K562 (cell line): ENCODE data around the gene SERPINA5. TPM values are rescaled to one million over a fixed set of nuclear protein-coding genes. Genes with fewer than 3 reads are reported as not detected.
A peak's percentile ranks its signal among the peaks of the same experiment; 100 is the strongest.

ENCODE experiments used
- ATAC-seq: fragments of 200-7000 bp; cut with Tn5 transposase; 3 replicates; pipeline ENCODE4 v1.9.1; 2020; ENCODE audit warnings: moderate library complexity
- BruUV-seq: library from RNA; stranded (reverse); fragments of 400-500 nt; replicated peaks from 2 replicates; lab custom pipeline; 2021; lab: Mats Ljungman, UMichigan
- CTCF ChIA-PET: fragments of 300-600 bp; formaldehyde crosslinking; extraction: SDS; loops from one replicate; lab custom pipeline; 2021; ENCODE audit warnings: low intra/inter-chr PET ratio; lab: Yijun Ruan, JAX
- POLR2A ChIA-PET: fragments of 300-600, 350-650 bp; sonication (Branson Sonifier 250); formaldehyde crosslinking; extraction: SDS; loops from one replicate; lab custom pipeline; 2021; ENCODE audit warnings: antibody characterized with exemption, inconsistent platforms; lab: Yijun Ruan, JAX
- DNase-seq, 4 experiments: peaks; one replicate each; pipeline versions ENCODE4 v3.0.0 to v3.0.0-alpha.2; 2011 to 2018; ENCODE audit warnings: low spot score in 3 of 4, mixed read lengths in 3 of 4; ENCODE audit errors: extremely low read depth in 1 of 4
- FAIRE-seq: peaks from 2 replicates; lab custom pipeline; 2011; peaks lifted over from hg19 to GRCh38; lab: Jason Lieb, UNC
- H2AFZ ChIP-seq: 2 replicates; pipeline ENCODE4 v1.6.0; 2011; ENCODE audit warnings: low read depth, low read length, control low read depth, inconsistent platforms
- H3K27ac ChIP-seq: fragments of 200-600 bp; 3 replicates; pipeline ENCODE4 v1.8.0; 2011; ENCODE audit warnings: low read depth, mild to moderate bottlenecking, control low read depth, inconsistent platforms, low read length, moderate library complexity, mixed read lengths; ENCODE audit errors: extremely low read depth
- H3K27me3 ChIP-seq, 2 experiments: fragments of 300-600 bp in 1 of 2; 2 replicates in 1 of 2; 3 replicates in 1 of 2; pipeline versions ENCODE4 v1.6.0 to v1.8.0; 2011; ENCODE audit warnings: inconsistent platforms in 2 of 2, low read length in 2 of 2, mild to moderate bottlenecking in 1 of 2, mixed read lengths in 1 of 2, moderate library complexity in 1 of 2; ENCODE audit not compliant: control insufficient read depth in 2 of 2, insufficient read depth in 2 of 2
- H3K36me3 ChIP-seq: fragments of 300-600 bp; 3 replicates; pipeline ENCODE4 v1.8.0; 2011; ENCODE audit warnings: mild to moderate bottlenecking, low read length, inconsistent platforms; ENCODE audit not compliant: control insufficient read depth, insufficient read depth
- H3K4me1 ChIP-seq, 2 experiments: fragments of 200-600 bp in 1 of 2; replicated peaks in 1 of 2; 2 replicates in 1 of 2; 3 replicates in 1 of 2; pipeline versions ENCODE4 v1.5.1 to v1.8.0; 2011; ENCODE audit warnings: inconsistent platforms in 2 of 2, low read length in 2 of 2, mild to moderate bottlenecking in 1 of 2, mixed read lengths in 1 of 2, moderate library complexity in 1 of 2; ENCODE audit not compliant: control insufficient read depth in 2 of 2, insufficient read depth in 2 of 2
- H3K4me2 ChIP-seq: 2 replicates; pipeline ENCODE4 v1.6.1; 2011; ENCODE audit warnings: low read length, control low read depth, inconsistent platforms, mixed read lengths; ENCODE audit not compliant: insufficient read depth
- H3K4me3 ChIP-seq: fragments of 200-600 bp; sonication (generic), shearing (Covaris generic); 2 replicates; pipeline ENCODE4 v1.5.1; 2016; ENCODE audit warnings: control low read depth, inconsistent platforms
- H3K79me2 ChIP-seq: fragments of 200-600 bp; 3 replicates; pipeline ENCODE4 v1.8.0; 2011; ENCODE audit warnings: low read length, inconsistent platforms; ENCODE audit not compliant: control insufficient read depth, insufficient read depth
- H3K9ac ChIP-seq, 2 experiments: 2 replicates each; pipeline versions ENCODE4 v1.6.0 to v1.6.1; 2011; ENCODE audit warnings: low read depth in 2 of 2, low read length in 2 of 2, control low read depth in 1 of 2, inconsistent platforms in 1 of 2, mild to moderate bottlenecking in 1 of 2, mixed read lengths in 1 of 2; ENCODE audit not compliant: insufficient read depth in 1 of 2
- H3K9me1 ChIP-seq: one replicate; pipeline ENCODE4 v1.6.0; 2011; ENCODE audit warnings: inconsistent platforms, mild to moderate bottlenecking, low read length, moderate library complexity; ENCODE audit not compliant: control insufficient read depth, insufficient read depth
- H3K9me3 ChIP-seq: replicated peaks from 2 replicates; pipeline ENCODE4 v1.5.1; 2011; ENCODE audit warnings: low read depth, low read length, inconsistent platforms; ENCODE audit not compliant: control insufficient read depth, insufficient read depth
- H4K20me1 ChIP-seq: replicated peaks from 2 replicates; pipeline ENCODE4 v1.6.1; 2011; ENCODE audit warnings: low read length, inconsistent platforms, mixed read lengths; ENCODE audit not compliant: control insufficient read depth, insufficient read depth
- CSDE1 ChIP-seq, 2 experiments: fragments of 450-650 bp; IDR thresholded peaks; 2 replicates each; pipeline ENCODE4 v1.6.1; 2016; ENCODE audit warnings: mild to moderate bottlenecking in 1 of 2
- HNRNPH1 ChIP-seq: fragments of 200-400 bp; formaldehyde crosslinking; optimal IDR thresholded peaks from 2 replicates; pipeline ENCODE3; 2017; ENCODE audit warnings: low read depth, mild to moderate bottlenecking, low read length, moderate library complexity
- RFX1 ChIP-seq: fragments of 450-650 bp; IDR thresholded peaks from 2 replicates; pipeline ENCODE4 v1.6.1; 2016; ENCODE audit warnings: mild to moderate bottlenecking, moderate library complexity
- ZKSCAN1 ChIP-seq: fragments of 150-350 bp; IDR thresholded peaks from 2 replicates; pipeline ENCODE4 v1.6.1; 2016; ENCODE audit warnings: low read depth, low read length
- WGBS: fragments of 100-300 bp; shearing (Covaris generic); methylation state at CpG from one replicate; pipeline ENCODE4 v1.1.6; 2016; ENCODE audit warnings: low coverage, mixed read lengths; ENCODE audit not compliant: insufficient coverage; ENCODE audit errors: missing lambda C conversion rate; 5-methylcytosine and 5-hydroxymethylcytosine counted together
- in situ Hi-C: fragments of 300-500 bp; cut with MboI; formaldehyde crosslinking; loops from 4 replicates; pipeline ENCODE4 v1.15.0; 2018; ENCODE audit warnings: inconsistent platforms, mixed read lengths
- intact Hi-C: fragments of 100-400 bp; cut with micrococcal nuclease; formaldehyde crosslinking; loops from 2 replicates; pipeline ENCODE4 v1.14.2; 2022
- polyA plus RNA-seq, 8 experiments: library from polyadenylated mRNA; depleted of rRNA in 4 of 8; stranded (reverse) in 5 of 8; unstranded in 3 of 8; fragments of >200 nt; fragmentation: Nextera tagmentation in 2 of 8; fragmentation: Illumina TruSeq in 1 of 8; extraction: Ambion mirVana in 2 of 8; extraction: Trizol in 1 of 8; gene quantifications; 2 replicates each; pipeline versions ENCODE4 v1.2.1 to v1.2.3, GENCODE V29; 2011 to 2014; ENCODE audit warnings: inconsistent platforms in 1 of 8, missing spikeins in 1 of 8
- total RNA-seq, 7 experiments: library from RNA; depleted of rRNA in 6 of 7; stranded (reverse); fragments of >200 nt in 6 of 7; fragmentation: Illumina TruSeq in 2 of 7; extraction: Trizol in 2 of 7; gene quantifications; 2 replicates each; pipeline versions ENCODE4 v1.2.1 to v1.2.3, GENCODE V29; 2011 to 2021; ENCODE audit warnings: low replicate concordance in 1 of 7
- TF ChIP-seq, protein P1 (sequence below): fragments of 450-650 bp; IDR thresholded peaks from 2 replicates; pipeline ENCODE4 v1.6.1; 2016; ENCODE audit warnings: borderline replicate concordance
- TF ChIP-seq, protein P2 (sequence below): fragments of 450-650 bp; formaldehyde crosslinking; IDR thresholded peaks from 2 replicates; pipeline ENCODE4 v1.4.0; 2020; ENCODE audit warnings: mild to moderate bottlenecking, mixed read lengths

The SERPINA5 gene
- total and polyA plus RNA-seq, 9 of the 15 experiments (the other 6 are each of a cell fraction or from before 2014, with no cell fraction given): 0.38 TPM; not detected in 8

DNA sequence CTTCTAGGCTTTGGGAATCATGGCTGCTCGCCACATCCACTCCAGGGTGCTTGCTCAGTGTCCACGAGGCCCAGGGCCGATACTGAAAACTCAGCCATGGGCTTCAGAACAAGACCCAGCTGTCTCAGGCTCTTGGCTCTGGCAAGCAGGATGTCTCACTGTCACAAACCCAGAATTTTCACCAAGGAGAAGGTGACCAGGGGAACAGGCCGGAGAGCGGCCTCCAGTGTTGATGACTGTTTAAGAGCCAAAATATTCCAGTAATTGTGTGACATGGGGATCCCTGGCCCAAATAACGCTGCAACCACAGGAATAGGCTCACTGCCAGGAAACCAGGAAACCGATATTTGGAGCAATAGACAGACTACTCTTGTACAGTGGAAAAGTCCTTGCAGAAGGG is 9.8 kb upstream of the SERPINA5 start (continued):
- TF ChIP-seq, protein P1, sequence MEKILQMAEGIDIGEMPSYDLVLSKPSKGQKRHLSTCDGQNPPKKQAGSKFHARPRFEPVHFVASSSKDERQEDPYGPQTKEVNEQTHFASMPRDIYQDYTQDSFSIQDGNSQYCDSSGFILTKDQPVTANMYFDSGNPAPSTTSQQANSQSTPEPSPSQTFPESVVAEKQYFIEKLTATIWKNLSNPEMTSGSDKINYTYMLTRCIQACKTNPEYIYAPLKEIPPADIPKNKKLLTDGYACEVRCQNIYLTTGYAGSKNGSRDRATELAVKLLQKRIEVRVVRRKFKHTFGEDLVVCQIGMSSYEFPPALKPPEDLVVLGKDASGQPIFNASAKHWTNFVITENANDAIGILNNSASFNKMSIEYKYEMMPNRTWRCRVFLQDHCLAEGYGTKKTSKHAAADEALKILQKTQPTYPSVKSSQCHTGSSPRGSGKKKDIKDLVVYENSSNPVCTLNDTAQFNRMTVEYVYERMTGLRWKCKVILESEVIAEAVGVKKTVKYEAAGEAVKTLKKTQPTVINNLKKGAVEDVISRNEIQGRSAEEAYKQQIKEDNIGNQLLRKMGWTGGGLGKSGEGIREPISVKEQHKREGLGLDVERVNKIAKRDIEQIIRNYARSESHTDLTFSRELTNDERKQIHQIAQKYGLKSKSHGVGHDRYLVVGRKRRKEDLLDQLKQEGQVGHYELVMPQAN: no peak
- TF ChIP-seq ZKSCAN1: no peak
- TF ChIP-seq, protein P2, sequence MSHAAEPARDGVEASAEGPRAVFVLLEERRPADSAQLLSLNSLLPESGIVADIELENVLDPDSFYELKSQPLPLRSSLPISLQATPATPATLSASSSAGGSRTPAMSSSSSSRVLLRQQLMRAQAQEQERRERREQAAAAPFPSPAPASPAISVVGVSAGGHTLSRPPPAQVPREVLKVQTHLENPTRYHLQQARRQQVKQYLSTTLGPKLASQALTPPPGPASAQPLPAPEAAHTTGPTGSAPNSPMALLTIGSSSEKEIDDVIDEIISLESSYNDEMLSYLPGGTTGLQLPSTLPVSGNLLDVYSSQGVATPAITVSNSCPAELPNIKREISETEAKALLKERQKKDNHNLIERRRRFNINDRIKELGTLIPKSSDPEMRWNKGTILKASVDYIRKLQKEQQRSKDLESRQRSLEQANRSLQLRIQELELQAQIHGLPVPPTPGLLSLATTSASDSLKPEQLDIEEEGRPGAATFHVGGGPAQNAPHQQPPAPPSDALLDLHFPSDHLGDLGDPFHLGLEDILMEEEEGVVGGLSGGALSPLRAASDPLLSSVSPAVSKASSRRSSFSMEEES (CRISPR knock-in tag): no peak
- TF ChIP-seq HNRNPH1: no peak

DNA sequence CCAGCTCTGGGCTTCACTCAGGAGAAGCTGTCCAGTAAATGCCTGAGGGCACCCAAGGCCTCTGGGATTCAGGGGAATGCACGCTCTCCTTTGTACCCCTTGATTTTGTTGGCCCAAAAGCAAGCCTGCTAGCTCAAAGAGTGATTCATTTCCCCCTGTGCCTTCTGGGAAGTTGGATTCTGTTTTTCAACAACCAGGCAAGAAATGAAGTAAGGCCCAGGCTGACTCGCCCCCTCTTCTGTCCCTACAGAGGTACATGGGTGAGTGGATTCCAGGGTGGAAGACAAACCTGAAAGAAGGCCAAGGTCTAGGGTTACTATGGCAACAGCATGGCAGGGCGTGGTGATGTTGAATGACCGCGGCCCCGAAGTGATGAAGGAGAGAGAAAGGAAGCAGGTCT is 9.3 kb upstream of the SERPINA5 start:
- DNase-seq (no peak), ATAC-seq (no peak), FAIRE-seq (no peak)
- H3K9me3 ChIP-seq: no peaks in the 10 kb centered on the region
- in situ Hi-C loops: no loop called here
- no peaks in the 10 kb centered on the region for H3K4me1 ChIP-seq
- ChIA-PET POLR2A (no interaction called here), CTCF (no interaction called here)
- H3K4me2 ChIP-seq: no peak overlapping the region
- no peak overlapping the region for H3K27ac ChIP-seq
- H2AFZ ChIP-seq: no peak overlapping the region
- H3K27me3 ChIP-seq: no peaks in the 10 kb centered on the region
- no peaks in the 10 kb centered on the region for H3K36me3 ChIP-seq
- TF ChIP-seq CSDE1 (IDR thresholded peaks at IDR 0.05) (no peak), RFX1 (peak; percentile 62)
- intact Hi-C loops: no loop called here
- no peaks in the 10 kb centered on the region for H3K9me1 ChIP-seq
- H4K20me1 ChIP-seq: no peaks in the 10 kb centered on the region
- no peaks in the 10 kb centered on the region for H3K79me2 ChIP-seq
- H3K4me3 ChIP-seq: no peak overlapping the region
- H3K9ac ChIP-seq: no peak overlapping the region
- no TSS peak for BruUV-seq
- 8% methylated on average over 5 of the region's 6 CpGs for WGBS
